H1 (cell line): Measurements from ENCODE around the gene PTGDR2. TPM values are rescaled to one million over a fixed set of nuclear protein-coding genes. Genes with fewer than 3 reads are reported as not detected.

Source experiments
- CTCF ChIA-PET: fragments of 300-600 bp; sonication (Branson Sonifier 250); formaldehyde crosslinking; loops from one replicate; lab custom pipeline; 2021; ENCODE audit not compliant: partially characterized antibody; lab: Charles Lee
- POLR2A ChIA-PET: fragments of 300-600 bp; sonication (Branson Sonifier 250); formaldehyde crosslinking; loops from one replicate; lab custom pipeline; 2021; ENCODE audit warnings: inconsistent platforms; ENCODE audit not compliant: partially characterized antibody; lab: Charles Lee
- DNase-seq, 2 experiments: peaks; one replicate each; pipeline versions ENCODE4 v3.0.0 to v3.0.0-alpha.2; 2010 to 2022; ENCODE audit warnings: low spot score in 2 of 2, low read depth in 1 of 2, mixed read lengths in 1 of 2
- FAIRE-seq: peaks from 2 replicates; lab custom pipeline; 2011; peaks lifted over from hg19 to GRCh38; lab: Jason Lieb, UNC
- H2AFZ ChIP-seq: 2 replicates; pipeline ENCODE4 v1.8.1; 2012; ENCODE audit warnings: low read length, inconsistent platforms
- H2AK5ac ChIP-seq: 2 replicates; pipeline ENCODE4 v1.6.1; 2013; ENCODE audit warnings: low read depth, low read length
- H2BK120ac ChIP-seq: replicated peaks from 2 replicates; pipeline ENCODE3; 2013; ENCODE audit warnings: low read depth, low read length, inconsistent platforms
- H2BK12ac ChIP-seq: 2 replicates; pipeline ENCODE4 v1.6.1; 2013; ENCODE audit warnings: low read depth, low read length
- H2BK15ac ChIP-seq: 2 replicates; pipeline ENCODE4 v1.6.1; 2013; ENCODE audit warnings: low read length
- H2BK20ac ChIP-seq: 2 replicates; pipeline ENCODE4 v1.6.1; 2013; ENCODE audit warnings: low read length
- H2BK5ac ChIP-seq: 2 replicates; pipeline ENCODE4 v1.6.1; 2013; ENCODE audit warnings: low read depth, low read length
- H3K14ac ChIP-seq: 2 replicates; pipeline ENCODE4 v1.6.1; 2013; ENCODE audit warnings: inconsistent platforms; ENCODE audit not compliant: insufficient read length
- H3K18ac ChIP-seq: 2 replicates; pipeline ENCODE4 v1.6.1; 2013; ENCODE audit warnings: low read length; ENCODE audit errors: extremely low read depth
- H3K23ac ChIP-seq: 2 replicates; pipeline ENCODE4 v1.6.1; 2013; ENCODE audit warnings: inconsistent platforms; ENCODE audit not compliant: insufficient read length
- H3K23me2 ChIP-seq: 2 replicates; pipeline ENCODE4 v1.6.1; 2013; ENCODE audit warnings: low read depth, low read length
- H3K27ac ChIP-seq: 2 replicates; pipeline ENCODE4 v1.6.1; 2011; ENCODE audit warnings: low read depth, low read length, inconsistent platforms
- H3K27me3 ChIP-seq, 4 experiments: replicated peaks in 1 of 4; 1 replicate in 1 of 4; 2 replicates in 3 of 4; pipeline versions ENCODE4 v1.6.1 to v1.8.1; 2011 to 2013; ENCODE audit warnings: low read length in 3 of 4, mild to moderate bottlenecking in 3 of 4, inconsistent platforms in 2 of 4, mixed read lengths in 2 of 4, moderate library complexity in 1 of 4; ENCODE audit not compliant: control insufficient read depth in 3 of 4, insufficient read depth in 3 of 4; ENCODE audit errors: extremely low read depth in 1 of 4
- H3K36me3 ChIP-seq, 4 experiments: 2 replicates each; pipeline versions ENCODE4 v1.6.1 to v1.8.1; 2011 to 2013; ENCODE audit warnings: mild to moderate bottlenecking in 4 of 4, low read length in 3 of 4, moderate library complexity in 2 of 4, control low read depth in 1 of 4, inconsistent platforms in 1 of 4; ENCODE audit not compliant: insufficient read depth in 4 of 4, control insufficient read depth in 2 of 4
- H3K4ac ChIP-seq: replicated peaks from 2 replicates; pipeline ENCODE3; 2013; ENCODE audit warnings: low read length, low read depth, mixed read lengths, inconsistent platforms; ENCODE audit not compliant: insufficient read length
- H3K4me1 ChIP-seq, 4 experiments: replicated peaks in 1 of 4; 1 replicate in 1 of 4; 2 replicates in 3 of 4; pipeline versions ENCODE4 v1.6.1 to v1.8.1; 2011 to 2013; ENCODE audit warnings: low read length in 3 of 4, inconsistent platforms in 2 of 4, mixed read lengths in 1 of 4; ENCODE audit not compliant: insufficient read depth in 4 of 4, control insufficient read depth in 3 of 4
- H3K4me2 ChIP-seq, 2 experiments: 2 replicates each; pipeline versions ENCODE4 v1.6.1 to v1.8.1; 2011 to 2013; ENCODE audit warnings: low read depth in 2 of 2, low read length in 2 of 2, control low read depth in 1 of 2, inconsistent platforms in 1 of 2, mild to moderate bottlenecking in 1 of 2; ENCODE audit not compliant: insufficient read depth in 1 of 2
- H3K4me3 ChIP-seq, 4 experiments: fragments of 200-600, 300-600 bp in 1 of 4; sonication (generic), shearing (Covaris generic), sonication (Bioruptor Twin) in 1 of 4; 2 replicates each; pipeline versions ENCODE4 v1.5.1 to v1.8.1; 2011 to 2016; ENCODE audit warnings: low read length in 4 of 4, low read depth in 3 of 4, control low read depth in 2 of 4, inconsistent platforms in 2 of 4, mild to moderate bottlenecking in 2 of 4, mixed read lengths in 1 of 4, moderate library complexity in 1 of 4; ENCODE audit not compliant: insufficient read depth in 2 of 4; ENCODE audit errors: extremely low read depth in 1 of 4
- H3K56ac ChIP-seq: replicated peaks from 2 replicates; pipeline ENCODE3; 2013; ENCODE audit warnings: low read depth, mild to moderate bottlenecking, mixed read lengths, low read length, inconsistent platforms; ENCODE audit not compliant: insufficient read length
- H3K79me1 ChIP-seq: 2 replicates; pipeline ENCODE4 v1.6.1; 2013; ENCODE audit warnings: low read depth, low read length, control low read depth
- H3K79me2 ChIP-seq, 2 experiments: 2 replicates each; pipeline versions ENCODE4 v1.6.1 to v1.8.1; 2012 to 2013; ENCODE audit warnings: low read length in 2 of 2, mild to moderate bottlenecking in 2 of 2, inconsistent platforms in 1 of 2; ENCODE audit not compliant: insufficient read depth in 2 of 2, control insufficient read depth in 1 of 2
- H3K9ac ChIP-seq, 4 experiments: replicated peaks in 1 of 4; 1 replicate in 1 of 4; 2 replicates in 3 of 4; pipeline versions ENCODE4 v1.6.1 to v1.8.1; 2011 to 2013; ENCODE audit warnings: low read depth in 3 of 4, low read length in 3 of 4, control low read depth in 2 of 4, mild to moderate bottlenecking in 2 of 4, moderate library complexity in 2 of 4, inconsistent platforms in 1 of 4; ENCODE audit errors: extremely low read depth in 1 of 4
- H3K9me3 ChIP-seq, 2 experiments: 2 replicates each; pipeline versions ENCODE4 v1.6.1 to v1.8.1; 2012 to 2013; ENCODE audit warnings: mild to moderate bottlenecking in 2 of 2, moderate library complexity in 2 of 2, control low read depth in 1 of 2, inconsistent platforms in 1 of 2, low read depth in 1 of 2, low read length in 1 of 2, mixed read lengths in 1 of 2; ENCODE audit not compliant: insufficient read depth in 2 of 2
- H4K20me1 ChIP-seq, 2 experiments: replicated peaks in 1 of 2; 2 replicates each; pipeline versions ENCODE3 to v1.8.1; 2011 to 2013; ENCODE audit warnings: inconsistent platforms in 2 of 2, low read length in 2 of 2, mild to moderate bottlenecking in 1 of 2; ENCODE audit not compliant: insufficient read depth in 2 of 2, control insufficient read depth in 1 of 2
- H4K5ac ChIP-seq: 2 replicates; pipeline ENCODE4 v1.6.1; 2013; ENCODE audit warnings: low read length, low read depth, mixed read lengths, inconsistent platforms; ENCODE audit not compliant: insufficient read length
- H4K8ac ChIP-seq: 2 replicates; pipeline ENCODE4 v1.8.0; 2013; ENCODE audit warnings: mild to moderate bottlenecking, moderate library complexity, low read length, inconsistent platforms; ENCODE audit not compliant: insufficient read depth; ENCODE audit errors: extremely low read depth
- H4K91ac ChIP-seq: replicated peaks from 2 replicates; pipeline ENCODE3; 2013; ENCODE audit warnings: low read length, mixed read lengths, inconsistent platforms; ENCODE audit not compliant: insufficient read length
- BCL11A ChIP-seq, 2 experiments: IDR thresholded peaks; one replicate each; pipeline ENCODE4 v1.6.1; 2011; ENCODE audit warnings: low read depth in 2 of 2, low read length in 2 of 2, mild to moderate bottlenecking in 2 of 2
- CBX8 ChIP-seq: fragments of 300-800, 300-1000 bp; sonication (generic); IDR thresholded peaks from 2 replicates; pipeline ENCODE4 v1.7.1; 2016; ENCODE audit warnings: low read depth, low read length, borderline replicate concordance
- CTBP2 ChIP-seq: IDR thresholded peaks from 2 replicates; pipeline ENCODE4 v1.7.0; 2011; ENCODE audit warnings: borderline replicate concordance, mild to moderate bottlenecking, moderate library complexity, mixed read lengths, low read length; ENCODE audit not compliant: insufficient read depth, insufficient read length
- HDAC2 ChIP-seq, 2 experiments: fragments of 300-600 bp in 1 of 2; sonication (generic) in 1 of 2; IDR thresholded peaks; 2 replicates each; pipeline ENCODE4 v1.6.1; 2011 to 2012; ENCODE audit warnings: low read depth in 2 of 2, low read length in 2 of 2, mild to moderate bottlenecking in 2 of 2, moderate library complexity in 2 of 2, borderline replicate concordance in 1 of 2, inconsistent platforms in 1 of 2
- MAX ChIP-seq: IDR thresholded peaks from 2 replicates; pipeline ENCODE4 v1.6.1; 2012; ENCODE audit warnings: inconsistent platforms
- SP2 ChIP-seq: IDR thresholded peaks from 2 replicates; pipeline ENCODE4 v1.6.1; 2012; ENCODE audit warnings: mild to moderate bottlenecking, low read length, inconsistent platforms
- TCF12 ChIP-seq: IDR thresholded peaks from 2 replicates; pipeline ENCODE4 v1.6.1; 2011; ENCODE audit warnings: low read depth, mild to moderate bottlenecking, low read length
- ZNF274 ChIP-seq: IDR thresholded peaks from 2 replicates; pipeline ENCODE4 v1.7.0; 2012; ENCODE audit warnings: low read length, borderline replicate concordance; ENCODE audit errors: extremely low read depth
- WGBS, 2 experiments: shearing (Covaris generic) in 1 of 2; methylation state at CpG; one replicate each; pipeline versions ENCODE4 v1.1.6 to v1.1.7; 2013 to 2015; ENCODE audit warnings: low lambda C conversion rate in 2 of 2, mixed read lengths in 2 of 2, inconsistent platforms in 1 of 2, low coverage in 1 of 2, missing lambda C conversion rate in 1 of 2; ENCODE audit not compliant: insufficient replicate concordance in 2 of 2, insufficient coverage in 1 of 2, insufficient read length in 1 of 2; ENCODE audit errors: extremely low coverage in 1 of 2, missing lambda C conversion rate in 1 of 2; 5-methylcytosine and 5-hydroxymethylcytosine counted together
- polyA plus RNA-seq, 7 experiments: library from polyadenylated mRNA; depleted of rRNA in 3 of 7; stranded (reverse) in 5 of 7; unstranded in 2 of 7; fragments of >200 nt in 5 of 7; fragments of 200-250 nt in 2 of 7; gene quantifications; 1 replicate in 5 of 7; 2 replicates in 1 of 7; 4 replicates in 1 of 7; pipeline versions ENCODE4 v1.2.1 to v1.2.3, GENCODE V29; 2011 to 2013; ENCODE audit warnings: missing spikeins in 2 of 7, mixed read lengths in 2 of 7
- total RNA-seq: library from RNA; stranded (reverse); fragmentation: NEBNext Ultra II Directional; extraction: Animal tissue kit (Norgen Biotek cat#: 25700); gene quantifications from 2 replicates; pipeline ENCODE4 v1.2.1, GENCODE V29; 2021

Gene PTGDR2
- total and polyA plus RNA-seq, 2 of the 8 experiments (the other 6 are each of a cell fraction or from before 2014, with no cell fraction given), result 0.20 TPM; not detected in 1

- H3K9ac ChIP-seq, result no peak overlapping the region
- WGBS, 2 experiments, result 90% methylated on average over 6 of the region's 7 CpGs; no CpG with 5 or more reads in 1 of the 2 experiments
These were observed 9.2 kb upstream of the PTGDR2 start for GRCh38 chr11:60864856-60865513.

More at GRCh38 chr11:60864856-60865513, 9.2 kb upstream of the PTGDR2 start:
- Histone ChIP-seq H3K79me1 (no peaks in the 10 kb centered on the region), H2BK20ac (no peak overlapping the region), H2BK12ac (no peak overlapping the region), H4K91ac (no peak overlapping the region)
- no peak for DNase-seq
- no peak for TF ChIP-seq CBX8
- no peak for TF ChIP-seq MAX
- no peak for TF ChIP-seq SP2
- no peak for TF ChIP-seq ZNF274
- no peak for TF ChIP-seq BCL11A (IDR thresholded peaks at IDR 0.05; ENCODE audit: low read depth in 2 of 2, low read length in 2 of 2)
- TF ChIP-seq HDAC2 (IDR thresholded peaks at IDR 0.05; ENCODE audit: borderline replicate concordance in 1 of 2, low read depth in 2 of 2, low read length in 2 of 2), result no peak
- TF ChIP-seq CTBP2, result no peak
- TF ChIP-seq TCF12, result no peak
- TF ChIP-seq, all 59 proteins: peak for 0
- Histone ChIP-seq H2BK5ac (no peak overlapping the region), H3K27me3 (no peaks in the 10 kb centered on the region), H4K5ac (no peak overlapping the region), H3K4me1 (no peaks in the 10 kb centered on the region), H3K79me2 (no peaks in the 10 kb centered on the region), H3K4me3 (no peak overlapping the region), H3K23ac (no peak overlapping the region), H3K18ac (no peak overlapping the region), H2AK5ac (no peak overlapping the region), H3K14ac (no peak overlapping the region), H2AFZ (no peak overlapping the region), H3K23me2 (no peaks in the 10 kb centered on the region), H3K4ac (no peak overlapping the region), H2BK120ac (no peak overlapping the region), H3K56ac (no peak overlapping the region), H3K27ac (no peak overlapping the region), H4K8ac (no peak overlapping the region), H2BK15ac (no peak overlapping the region), H4K20me1 (no peaks in the 10 kb centered on the region), H3K4me2 (no peak overlapping the region), H3K9me3 (no peaks in the 10 kb centered on the region), H3K36me3 (no peaks in the 10 kb centered on the region)
- CTCF ChIA-PET, result interaction anchor here (1.0 to 6.5 kb wide), 7 partner anchors 8 to 90 kb away, joined by 3 to 38 read pairs (median 4); no protein-coding TSS in a partner anchor
- no peak for FAIRE-seq
- POLR2A ChIA-PET, result interaction anchor here (0.8 kb wide), 1 partner anchor 11 kb away, joined by 3 read pairs; no protein-coding TSS in a partner anchor
